ENCODE measurements around the gene ZNF512.

The ZNF512 gene

GRCh38 chr2:27634291-27634690 lies 51.4 kb downstream of the ZNF512 start:
- no peaks in the 10 kb centered on the region; the same call in 1 of the 2 replicates for H3K36me3 ChIP-seq (ENCODE audit: insufficient read depth)
- TF ChIP-seq CTCF (conservative IDR thresholded peaks at IDR 0.05; ENCODE audit: low read depth, low read length) = no peak
- H3K9ac ChIP-seq = no peak overlapping the region
- H3K27ac ChIP-seq = no peak overlapping the region
- H4K20me1 ChIP-seq (ENCODE audit: insufficient read depth) = no peaks in the 10 kb centered on the region
- H3K4me3 ChIP-seq (IDR thresholded peaks at IDR 0.05; ENCODE audit: insufficient read depth, low read depth, low read length) = no peak overlapping the region
- no peaks in the 10 kb centered on the region for H3K27me3 ChIP-seq (ENCODE audit: insufficient read depth, low read depth)
- no peak overlapping the region for H3K4me2 ChIP-seq
- H2AFZ ChIP-seq (ENCODE audit: low read depth) = no peak overlapping the region
- peaks cover 9% of the 10 kb centered on the region for H3K4me1 ChIP-seq (ENCODE audit: low read depth, poor library complexity, severe bottlenecking)
- peaks cover 9% of the 10 kb centered on the region; the same call in 1 of the 2 replicates for H3K79me2 ChIP-seq (ENCODE audit: insufficient read depth, low read depth)

- Histone ChIP-seq H3K27ac (no peak overlapping the region), H3K4me1 (ENCODE audit: low read depth, poor library complexity, severe bottlenecking) (no peaks in the 10 kb centered on the region), H3K79me2 (ENCODE audit: insufficient read depth, low read depth) (no peaks in the 10 kb centered on the region), H4K20me1 (ENCODE audit: insufficient read depth) (no peaks in the 10 kb centered on the region), H3K27me3 (ENCODE audit: insufficient read depth, low read depth) (no peaks in the 10 kb centered on the region), H3K4me3 (IDR thresholded peaks at IDR 0.05; ENCODE audit: insufficient read depth, low read depth, low read length) (no peak overlapping the region), H2AFZ (ENCODE audit: low read depth) (no peak overlapping the region), H3K36me3 (ENCODE audit: insufficient read depth) (no peaks in the 10 kb centered on the region; the same call in 1 of the 2 replicates), H3K4me2 (no peak overlapping the region), H3K9ac (no peak overlapping the region)
- no peak for TF ChIP-seq CTCF (conservative IDR thresholded peaks at IDR 0.05; ENCODE audit: low read depth, low read length)
These were observed 53.9 kb downstream of the ZNF512 start for GRCh38 chr2:27636766-27637165.

- Histone ChIP-seq H3K4me2 (no peak overlapping the region), H3K79me2 (ENCODE audit: insufficient read depth, low read depth) (no peaks in the 10 kb centered on the region), H2AFZ (ENCODE audit: low read depth) (no peak overlapping the region), H4K20me1 (ENCODE audit: insufficient read depth) (no peaks in the 10 kb centered on the region), H3K4me1 (ENCODE audit: low read depth, poor library complexity, severe bottlenecking) (no peaks in the 10 kb centered on the region), H3K27me3 (ENCODE audit: insufficient read depth, low read depth) (no peaks in the 10 kb centered on the region), H3K4me3 (IDR thresholded peaks at IDR 0.05; ENCODE audit: insufficient read depth, low read depth, low read length) (no peak overlapping the region), H3K36me3 (ENCODE audit: insufficient read depth) (no peaks in the 10 kb centered on the region; the same call in 1 of the 2 replicates), H3K27ac (no peak overlapping the region), H3K9ac (no peak overlapping the region)
- no peak for TF ChIP-seq CTCF (conservative IDR thresholded peaks at IDR 0.05; ENCODE audit: low read depth, low read length)
These were observed 55.3 kb downstream of the ZNF512 start for GRCh38 chr2:27638037-27638637.

GRCh38 chr2:27638709-27639108 lies 55.9 kb downstream of the ZNF512 start:
- Histone ChIP-seq H4K20me1 (ENCODE audit: insufficient read depth) (no peaks in the 10 kb centered on the region), H3K79me2 (ENCODE audit: insufficient read depth, low read depth) (no peaks in the 10 kb centered on the region), H3K36me3 (ENCODE audit: insufficient read depth) (no peaks in the 10 kb centered on the region; the same call in 1 of the 2 replicates), H3K9ac (no peak overlapping the region), H3K4me2 (no peak overlapping the region), H3K4me1 (ENCODE audit: low read depth, poor library complexity, severe bottlenecking) (no peaks in the 10 kb centered on the region), H3K27me3 (ENCODE audit: insufficient read depth, low read depth) (no peaks in the 10 kb centered on the region), H3K4me3 (IDR thresholded peaks at IDR 0.05; ENCODE audit: insufficient read depth, low read depth, low read length) (no peak overlapping the region), H2AFZ (ENCODE audit: low read depth) (no peak overlapping the region), H3K27ac (no peak overlapping the region)
- TF ChIP-seq CTCF (conservative IDR thresholded peaks at IDR 0.05; ENCODE audit: low read depth, low read length) = no peak
